PC-3 (cell line): Measurements from ENCODE around the gene DLGAP1.

Experiments
- EZH2phosphoT487 ChIP-seq: fragments of 300-600 bp; sonication (generic); IDR thresholded peaks from 2 replicates; pipeline ENCODE4 v1.6.1; 2018; ENCODE audit warnings: mild to moderate bottlenecking, antibody characterized with exemption, low read length, borderline replicate concordance
- TF ChIP-seq, protein P1 (sequence below): fragments of 300-600 bp; sonication (generic); conservative IDR thresholded peaks from 2 replicates; pipeline ENCODE4 v1.5.1; 2017; ENCODE audit warnings: antibody characterized with exemption, low read depth, mild to moderate bottlenecking, low read length

DNA sequence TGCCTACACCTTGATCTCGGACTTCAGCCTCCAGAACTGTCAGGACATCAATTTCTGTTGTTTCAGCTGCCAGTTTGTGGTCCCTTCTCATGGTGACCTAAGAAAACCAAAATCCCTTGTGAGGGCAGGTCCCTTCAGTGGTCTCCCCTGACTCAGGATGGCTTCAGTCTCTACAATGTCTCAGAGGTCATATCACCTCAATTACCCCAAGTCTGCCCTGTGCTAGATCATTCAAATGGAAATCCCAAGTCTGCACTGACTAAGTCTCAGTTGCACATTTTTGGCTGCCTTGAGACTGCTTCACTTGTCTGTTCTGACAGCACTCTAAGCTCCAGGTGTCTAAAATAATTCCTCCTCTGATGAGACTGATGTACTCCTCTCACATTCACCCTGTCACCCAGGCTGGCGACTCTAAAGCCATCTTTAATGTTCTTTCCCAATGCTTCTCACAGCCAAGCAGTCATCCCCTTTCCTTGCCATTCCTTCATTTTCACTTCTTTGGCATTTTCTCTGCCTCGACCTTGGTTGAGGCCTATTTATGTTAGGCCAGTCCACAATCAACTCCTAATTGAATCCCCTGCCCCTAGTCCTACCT is 470.8 kb downstream of the DLGAP1 start:
- TF ChIP-seq, protein P1, sequence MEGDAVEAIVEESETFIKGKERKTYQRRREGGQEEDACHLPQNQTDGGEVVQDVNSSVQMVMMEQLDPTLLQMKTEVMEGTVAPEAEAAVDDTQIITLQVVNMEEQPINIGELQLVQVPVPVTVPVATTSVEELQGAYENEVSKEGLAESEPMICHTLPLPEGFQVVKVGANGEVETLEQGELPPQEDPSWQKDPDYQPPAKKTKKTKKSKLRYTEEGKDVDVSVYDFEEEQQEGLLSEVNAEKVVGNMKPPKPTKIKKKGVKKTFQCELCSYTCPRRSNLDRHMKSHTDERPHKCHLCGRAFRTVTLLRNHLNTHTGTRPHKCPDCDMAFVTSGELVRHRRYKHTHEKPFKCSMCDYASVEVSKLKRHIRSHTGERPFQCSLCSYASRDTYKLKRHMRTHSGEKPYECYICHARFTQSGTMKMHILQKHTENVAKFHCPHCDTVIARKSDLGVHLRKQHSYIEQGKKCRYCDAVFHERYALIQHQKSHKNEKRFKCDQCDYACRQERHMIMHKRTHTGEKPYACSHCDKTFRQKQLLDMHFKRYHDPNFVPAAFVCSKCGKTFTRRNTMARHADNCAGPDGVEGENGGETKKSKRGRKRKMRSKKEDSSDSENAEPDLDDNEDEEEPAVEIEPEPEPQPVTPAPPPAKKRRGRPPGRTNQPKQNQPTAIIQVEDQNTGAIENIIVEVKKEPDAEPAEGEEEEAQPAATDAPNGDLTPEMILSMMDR, result no peak
- no peak for TF ChIP-seq EZH2phosphoT487
